Measurements from ENCODE around the gene RORC.

DNA sequence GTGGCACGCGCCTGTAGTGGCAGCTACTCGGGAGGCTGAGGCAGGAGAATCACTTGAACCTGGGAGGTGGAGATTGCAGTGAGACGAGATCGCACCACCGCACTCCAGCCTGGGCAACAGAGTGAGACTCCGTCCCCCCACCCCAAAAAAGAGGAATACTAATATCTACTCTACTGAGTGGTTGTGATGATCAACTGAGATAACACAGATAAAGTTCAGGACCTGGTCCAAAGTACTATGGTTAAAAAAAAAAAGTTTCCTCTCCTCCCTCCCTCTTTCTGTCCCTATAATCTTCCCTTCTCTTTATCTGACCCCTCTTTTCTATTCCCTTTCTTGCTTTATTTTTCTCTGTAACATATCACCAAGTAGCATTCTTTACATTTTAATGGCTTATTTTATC is 4.0 kb upstream of the RORC start:
- TF ChIP-seq CTCF (conservative IDR thresholded peaks at IDR 0.05 in 1 of 2, IDR thresholded peaks at IDR 0.05 in 1 of 2; ENCODE audit: extremely low read depth in 1 of 2, insufficient read depth in 1 of 2, low read depth in 1 of 2, low read length in 2 of 2) (no peak), EZH2 (IDR thresholded peaks at IDR 0.05; ENCODE audit: borderline replicate concordance, low read length) (no peak)
